ENCODE data around the gene BSPRY.
"Not testable (repeated sequence)": the region's sequence is repeated elsewhere in the genome, so short reads cannot be mapped to it uniquely, and the experiment has no call there.

BSPRY gene

DNA sequence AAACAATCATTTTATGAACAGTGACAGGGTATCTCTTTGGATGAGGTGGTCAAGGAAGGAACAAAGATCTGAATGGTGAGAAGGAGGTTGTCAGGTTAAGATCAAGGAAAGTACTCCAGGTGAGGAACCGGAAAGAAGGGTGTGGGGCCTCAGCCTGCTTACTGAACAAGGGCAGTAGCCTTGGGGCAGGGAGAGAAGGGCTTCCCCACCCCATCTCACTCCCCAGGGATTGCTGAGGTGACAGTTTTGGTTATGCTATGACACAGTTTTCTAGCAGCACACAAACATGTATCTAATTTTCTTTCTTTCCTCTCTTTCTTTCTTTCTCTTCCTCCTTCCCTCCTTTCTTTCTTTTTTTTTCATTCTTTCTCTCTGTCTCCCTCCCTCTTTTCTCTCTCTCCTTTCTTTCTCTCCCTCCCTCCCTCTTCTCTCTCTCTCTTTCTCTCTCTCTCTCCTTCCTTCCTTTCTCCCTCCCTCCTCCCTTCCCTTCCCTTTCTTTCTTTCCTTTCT lies 31.6 kb downstream of the BSPRY start:
- H3K27ac ChIP-seq: no peak overlapping the region
- H3K4me3 ChIP-seq: no peak overlapping the region
- no peaks in the 10 kb centered on the region for H3K36me3 ChIP-seq
- intact Hi-C loops (cut with DNase I; ENCODE audit: low total_unique reads): no loop called here
- peaks cover 0 to 12% (median 3%) of the 10 kb centered on the region in 4 donors for H3K4me1 ChIP-seq
- no peaks in the 10 kb centered on the region for H3K27me3 ChIP-seq
- DNase-seq: no peak
- no peaks in the 10 kb centered on the region for H3K9me3 ChIP-seq
- TF ChIP-seq, protein P1, sequence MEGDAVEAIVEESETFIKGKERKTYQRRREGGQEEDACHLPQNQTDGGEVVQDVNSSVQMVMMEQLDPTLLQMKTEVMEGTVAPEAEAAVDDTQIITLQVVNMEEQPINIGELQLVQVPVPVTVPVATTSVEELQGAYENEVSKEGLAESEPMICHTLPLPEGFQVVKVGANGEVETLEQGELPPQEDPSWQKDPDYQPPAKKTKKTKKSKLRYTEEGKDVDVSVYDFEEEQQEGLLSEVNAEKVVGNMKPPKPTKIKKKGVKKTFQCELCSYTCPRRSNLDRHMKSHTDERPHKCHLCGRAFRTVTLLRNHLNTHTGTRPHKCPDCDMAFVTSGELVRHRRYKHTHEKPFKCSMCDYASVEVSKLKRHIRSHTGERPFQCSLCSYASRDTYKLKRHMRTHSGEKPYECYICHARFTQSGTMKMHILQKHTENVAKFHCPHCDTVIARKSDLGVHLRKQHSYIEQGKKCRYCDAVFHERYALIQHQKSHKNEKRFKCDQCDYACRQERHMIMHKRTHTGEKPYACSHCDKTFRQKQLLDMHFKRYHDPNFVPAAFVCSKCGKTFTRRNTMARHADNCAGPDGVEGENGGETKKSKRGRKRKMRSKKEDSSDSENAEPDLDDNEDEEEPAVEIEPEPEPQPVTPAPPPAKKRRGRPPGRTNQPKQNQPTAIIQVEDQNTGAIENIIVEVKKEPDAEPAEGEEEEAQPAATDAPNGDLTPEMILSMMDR (IDR thresholded peaks at IDR 0.05): no peak

DNA sequence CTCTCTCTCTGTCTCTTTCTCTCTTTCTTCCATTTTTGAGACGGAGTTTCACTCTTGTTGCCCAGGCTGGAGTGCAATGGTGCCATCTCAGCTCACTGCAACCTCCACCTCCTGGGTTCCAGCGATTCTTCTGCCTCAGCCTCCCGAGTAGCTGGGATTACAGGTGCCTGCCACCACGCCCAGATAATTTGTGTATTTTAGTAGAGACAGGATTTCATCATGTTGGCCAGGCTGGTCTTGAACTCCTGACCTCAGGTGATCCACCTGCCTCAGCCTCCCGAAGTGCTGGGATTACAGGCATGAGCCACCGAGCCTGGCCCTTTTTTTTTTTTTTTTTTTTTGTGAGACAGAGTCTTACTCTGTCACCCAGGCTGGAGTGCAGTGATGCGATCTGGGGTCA lies 32.1 kb downstream of the BSPRY start:
- not testable (repeated sequence) for H3K4me1 ChIP-seq, DNase-seq, H3K36me3 ChIP-seq

DNA sequence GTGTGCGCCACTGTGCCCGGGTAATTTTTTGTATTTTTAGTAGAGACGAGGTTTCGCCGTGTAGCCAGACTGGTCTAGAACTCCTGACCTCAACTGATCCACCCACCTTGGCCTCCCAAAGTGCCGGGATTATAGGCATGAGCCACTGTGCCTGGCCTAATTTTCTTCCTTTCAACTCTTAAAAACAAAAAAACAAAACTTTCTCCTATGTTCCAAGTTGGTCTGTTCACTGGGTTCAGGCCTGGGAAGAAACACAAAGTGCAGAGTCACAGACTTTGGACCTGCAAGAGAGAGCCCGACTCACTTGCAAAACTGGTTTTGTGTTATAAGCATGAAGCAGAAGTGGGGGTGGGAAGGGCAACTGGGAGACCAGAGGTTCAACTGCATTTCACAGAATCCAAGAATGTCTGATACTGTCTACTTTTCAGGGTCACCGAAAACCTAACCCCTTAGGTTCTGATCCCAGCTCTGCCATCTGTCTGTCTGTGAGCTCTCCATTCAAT lies 32.6 kb downstream of the BSPRY start:
- no peak overlapping the region for H3K4me3 ChIP-seq
- intact Hi-C loops (cut with DNase I; ENCODE audit: low total_unique reads): no loop called here

More for the DNA sequence above, 32.1 kb downstream of the BSPRY start:
- intact Hi-C loops (cut with DNase I; ENCODE audit: low total_unique reads); H3K27ac ChIP-seq; H3K4me3 ChIP-seq; H3K27me3 ChIP-seq; H3K9me3 ChIP-seq: not testable (repeated sequence)

DNA sequence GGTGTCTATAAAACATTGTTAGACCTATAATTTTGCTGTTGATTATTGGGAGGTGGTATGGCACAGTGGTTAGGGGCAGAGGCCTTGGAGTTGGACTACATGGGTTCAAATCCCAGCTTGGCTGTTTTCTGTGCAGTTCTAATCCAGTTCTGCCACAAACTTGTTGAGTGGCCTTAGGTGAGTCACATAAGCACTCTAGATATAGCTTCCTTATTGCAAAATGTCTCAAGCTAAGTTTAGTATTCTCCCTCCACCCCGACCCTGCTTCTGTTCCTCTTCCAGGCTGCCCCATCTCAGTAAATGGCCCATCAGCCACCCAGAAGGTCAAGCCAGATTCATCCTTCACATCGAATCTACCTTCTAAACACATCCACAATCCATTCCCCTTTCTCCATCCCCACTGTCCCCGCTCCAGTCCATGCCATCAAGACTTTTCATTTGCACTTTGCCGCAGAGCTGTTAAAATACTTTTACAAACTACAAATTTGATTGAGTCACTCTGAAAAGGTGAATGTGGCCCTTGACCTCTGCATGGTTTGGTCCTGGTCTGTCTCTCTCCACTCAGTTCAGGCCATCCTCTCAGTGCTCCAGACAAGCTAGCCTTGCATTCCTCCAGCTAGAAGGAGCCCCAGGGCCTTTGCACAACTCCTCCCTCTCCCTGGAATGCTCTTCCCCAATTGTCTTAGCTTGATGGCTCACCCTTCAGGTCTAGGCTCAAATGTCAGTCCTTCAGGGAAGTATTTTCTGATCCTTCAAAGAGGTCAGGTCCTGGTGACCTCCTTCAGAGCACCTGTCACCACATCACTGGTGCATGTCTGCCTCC lies 37.4 kb downstream of the BSPRY start:
- no peak overlapping the region for H3K4me3 ChIP-seq
- H3K27me3 ChIP-seq: no peaks in the 10 kb centered on the region
- intact Hi-C loops (cut with DNase I; ENCODE audit: low total_unique reads): no loop called here
- H3K4me1 ChIP-seq: no peaks in the 10 kb centered on the region
- TF ChIP-seq, protein P1 (IDR thresholded peaks at IDR 0.05): no peak
- no peak overlapping the region for H3K27ac ChIP-seq
- H3K9me3 ChIP-seq: no peaks in the 10 kb centered on the region
- H3K36me3 ChIP-seq: peaks cover 33 to 55% (median 52%) of the 10 kb centered on the region in 3 donors
- DNase-seq: no peak

More for the DNA sequence above, 32.6 kb downstream of the BSPRY start:
- DNase-seq: no peak
- TF ChIP-seq, protein P1 (IDR thresholded peaks at IDR 0.05): no peak
- Histone ChIP-seq H3K9me3 (no peaks in the 10 kb centered on the region), H3K27ac (no peak overlapping the region), H3K4me1 (peaks cover 0 to 7% (median 0%) of the 10 kb centered on the region in 4 donors), H3K36me3 (peaks cover 4 to 7% (median 5%) of the 10 kb centered on the region in 3 donors), H3K27me3 (no peaks in the 10 kb centered on the region)

DNA sequence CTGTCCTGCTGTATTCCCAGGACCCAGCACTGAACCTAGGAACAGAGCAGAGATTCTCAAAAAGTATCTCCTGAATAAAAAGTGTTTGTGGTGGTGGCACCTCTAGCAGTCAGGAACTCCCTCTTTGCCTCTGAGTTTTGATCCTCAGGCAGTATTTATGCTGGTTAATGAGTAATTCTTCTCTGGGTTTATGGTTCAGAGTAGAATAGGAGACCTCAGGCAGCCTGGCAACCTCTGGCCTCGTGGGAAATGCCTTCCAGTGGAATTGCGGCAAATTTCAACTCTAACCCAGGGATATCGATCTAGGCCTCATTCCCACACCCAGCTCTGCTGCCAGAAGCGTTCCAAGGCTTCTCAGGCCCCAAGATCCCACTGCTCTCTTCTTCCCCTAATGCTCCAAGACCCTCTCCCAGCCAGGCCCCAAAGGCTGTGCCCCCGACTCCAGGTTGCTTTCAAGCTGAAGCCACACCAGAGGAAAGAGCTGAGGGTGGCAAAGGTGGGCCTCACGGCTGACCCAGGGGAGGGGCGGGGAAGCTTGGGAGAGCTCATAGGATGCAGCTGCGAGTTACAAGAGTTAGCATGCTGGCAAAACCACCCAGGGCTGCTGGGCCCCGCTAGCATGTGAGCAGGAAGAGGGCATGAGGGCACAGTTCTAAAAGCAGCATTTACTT lies 38.4 kb downstream of the BSPRY start:
- Histone ChIP-seq H3K27ac (no peak overlapping the region), H3K4me3 (no peak overlapping the region), H3K27me3 (no peaks in the 10 kb centered on the region), H3K36me3 (peaks cover 41 to 65% (median 61%) of the 10 kb centered on the region in 3 donors), H3K9me3 (no peaks in the 10 kb centered on the region), H3K4me1 (no peaks in the 10 kb centered on the region)
- TF ChIP-seq, protein P1 (IDR thresholded peaks at IDR 0.05): no peak
- no peak for DNase-seq
- intact Hi-C loops (cut with DNase I; ENCODE audit: low total_unique reads): no loop called here

DNA sequence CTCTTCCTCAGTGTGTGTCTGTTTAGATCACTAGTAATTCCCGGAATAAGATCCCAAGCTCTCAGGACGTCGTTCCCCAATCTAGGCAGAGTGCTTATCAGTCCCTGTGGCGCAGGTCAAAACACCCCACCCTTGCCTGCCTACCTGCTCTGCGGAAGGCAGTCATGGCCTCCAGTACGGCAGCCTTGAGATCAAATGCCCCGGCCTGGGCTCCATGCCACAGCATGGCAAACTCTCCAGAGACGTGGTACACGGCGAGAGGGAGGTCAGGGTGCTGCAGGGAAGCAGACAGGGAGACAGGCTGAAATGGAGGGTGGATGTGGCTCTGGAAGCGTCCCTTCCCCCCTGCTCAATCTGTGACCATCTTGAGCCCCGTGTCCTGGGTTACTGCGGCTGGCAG lies 39.5 kb downstream of the BSPRY start:
- no peak for DNase-seq
- Histone ChIP-seq H3K9me3 (no peaks in the 10 kb centered on the region), H3K27me3 (no peaks in the 10 kb centered on the region), H3K36me3 (peaks cover 41 to 74% (median 61%) of the 10 kb centered on the region in 3 donors), H3K27ac (no peak overlapping the region), H3K4me3 (no peak overlapping the region), H3K4me1 (no peaks in the 10 kb centered on the region)
- intact Hi-C loops (cut with DNase I; ENCODE audit: low total_unique reads): no loop called here
- TF ChIP-seq, protein P1 (IDR thresholded peaks at IDR 0.05): no peak

All from tibial artery (tissue), 4 donors.